OCI-M2 (cell line): ENCODE results near the gene DNMBP.
"Not testable (repeated sequence)": the region's sequence is repeated elsewhere in the genome, so short reads cannot be mapped to it uniquely, and the experiment has no call there.

ENCODE experiments used
- DNase-seq: peaks from one replicate; lab custom pipeline; 2025; ENCODE audit not compliant: unreplicated experiment; lab: John Stamatoyannopoulos, UW

Gene DNMBP

GRCh38 chr10:99920486-99920885 lies 89.3 kb downstream of the DNMBP start:
- DNase-seq: no peak

GRCh38 chr10:99917963-99918825 lies 91.6 kb downstream of the DNMBP start:
- no peak for DNase-seq

- DNase-seq: no peak
Measured at GRCh38 chr10:99916776-99917175, 93.0 kb downstream of the DNMBP start.

GRCh38 chr10:99915414-99915813 lies 94.3 kb downstream of the DNMBP start:
- no peak for DNase-seq

GRCh38 chr10:99914236-99914635 lies 95.5 kb downstream of the DNMBP start:
- DNase-seq: no peak

- no peak for DNase-seq
Measured at GRCh38 chr10:99913831-99914235, 95.9 kb downstream of the DNMBP start.

GRCh38 chr10:99912041-99912440 lies 97.7 kb downstream of the DNMBP start:
- DNase-seq: no peak

GRCh38 chr10:99908512-99908911 lies 101.2 kb downstream of the DNMBP start:
- no peak for DNase-seq

- DNase-seq: no peak
Measured at GRCh38 chr10:99906470-99906869, 103.3 kb downstream of the DNMBP start.

GRCh38 chr10:99905971-99906370 lies 103.8 kb downstream of the DNMBP start:
- DNase-seq: no peak

- no peak for DNase-seq
Measured at GRCh38 chr10:99895867-99896266, 113.9 kb downstream of the DNMBP start.

- not testable (repeated sequence) for DNase-seq
Measured at GRCh38 chr10:99895066-99895465, 114.7 kb downstream of the DNMBP start.

GRCh38 chr10:99894613-99895012 lies 115.1 kb downstream of the DNMBP start:
- DNase-seq: no peak

GRCh38 chr10:99888622-99889021 lies 121.1 kb downstream of the DNMBP start:
- no peak for DNase-seq

GRCh38 chr10:99883523-99883922 lies 126.2 kb downstream of the DNMBP start:
- no peak for DNase-seq

- DNase-seq: no peak
Measured at GRCh38 chr10:99881371-99881770, 128.4 kb downstream of the DNMBP start.

- DNase-seq: no peak
Measured at GRCh38 chr10:99880080-99880835, 129.5 kb downstream of the DNMBP start.

GRCh38 chr10:99875473-99875872 lies 134.3 kb downstream of the DNMBP start:
- no peak for DNase-seq

- no peak for DNase-seq
Measured at GRCh38 chr10:99874341-99875085, 135.2 kb downstream of the DNMBP start.

- no peak for DNase-seq
Measured at GRCh38 chr10:99873846-99874245, 135.9 kb downstream of the DNMBP start.

- DNase-seq: no peak
Measured at GRCh38 chr10:99872367-99873162, 137.2 kb downstream of the DNMBP start.
